IMR-90 (cell line): ENCODE measurements around the gene ACAD9. TPM values are rescaled to one million over a fixed set of nuclear protein-coding genes. Genes with fewer than 3 reads are reported as not detected.

Experiments
- ATAC-seq: fragments of 200-7000 bp; cut with Tn5 transposase; 2 replicates; pipeline ENCODE4 v1.9.1; 2020; ENCODE audit warnings: low read depth, mild to moderate bottlenecking, moderate library complexity
- BruUV-seq: library from RNA; stranded (reverse); fragments of 400-500 nt; replicated peaks from 2 replicates; lab custom pipeline; 2021; lab: Mats Ljungman, UMichigan
- CTCF ChIA-PET: fragments of 300-600 bp; formaldehyde crosslinking; extraction: SDS; loops from one replicate; lab custom pipeline; 2021; ENCODE audit warnings: antibody characterized with exemption; lab: Yijun Ruan, JAX
- POLR2A ChIA-PET: fragments of 300-600 bp; sonication (Branson Sonifier 250); formaldehyde crosslinking; loops from one replicate; lab custom pipeline; 2022; ENCODE audit warnings: antibody characterized with exemption; ENCODE audit not compliant: unreplicated experiment; lab: Charles Lee
- DNase-seq: peaks from one replicate; pipeline ENCODE4 v3.0.0; 2013
- H2AFZ ChIP-seq: replicated peaks from 2 replicates; pipeline ENCODE3; 2013; ENCODE audit warnings: low read length, mild to moderate bottlenecking; ENCODE audit not compliant: poor library complexity
- H2AK5ac ChIP-seq: 2 replicates; pipeline ENCODE4 v1.6.1; 2013; ENCODE audit warnings: low read depth, low read length, inconsistent platforms
- H2AK9ac ChIP-seq: replicated peaks from 2 replicates; pipeline ENCODE3; 2013; ENCODE audit warnings: mild to moderate bottlenecking, low read depth, low read length, moderate library complexity; ENCODE audit not compliant: poor library complexity
- H2BK120ac ChIP-seq: 2 replicates; pipeline ENCODE4 v1.6.1; 2013; ENCODE audit warnings: low read depth, low read length, inconsistent platforms
- H2BK15ac ChIP-seq: 3 replicates; pipeline ENCODE4 v1.6.1; 2013; ENCODE audit warnings: low read depth, low read length, inconsistent platforms
- H2BK20ac ChIP-seq: 2 replicates; pipeline ENCODE4 v1.6.1; 2013; ENCODE audit warnings: low read depth, mild to moderate bottlenecking, inconsistent platforms, low read length, moderate library complexity
- H2BK5ac ChIP-seq: 2 replicates; pipeline ENCODE4 v1.6.1; 2013; ENCODE audit warnings: mild to moderate bottlenecking, low read depth, low read length, inconsistent platforms; ENCODE audit not compliant: poor library complexity, severe bottlenecking
- H3K14ac ChIP-seq: replicated peaks from 2 replicates; pipeline ENCODE4 v1.6.1; 2013; ENCODE audit warnings: low read depth, low read length, inconsistent platforms
- H3K18ac ChIP-seq: 2 replicates; pipeline ENCODE4 v1.6.1; 2013; ENCODE audit warnings: low read depth, low read length, control low read depth
- H3K23ac ChIP-seq: 2 replicates; pipeline ENCODE4 v1.6.1; 2013; ENCODE audit warnings: low read depth, low read length, inconsistent platforms
- H3K27ac ChIP-seq: 2 replicates; pipeline ENCODE4 v1.5.1; 2013; ENCODE audit warnings: mild to moderate bottlenecking, control low read depth, low read length; ENCODE audit not compliant: insufficient read depth
- H3K27me3 ChIP-seq: 2 replicates; pipeline ENCODE4 v1.6.1; 2013; ENCODE audit warnings: low read length; ENCODE audit not compliant: control insufficient read depth, insufficient read depth
- H3K36me3 ChIP-seq: 2 replicates; pipeline ENCODE4 v1.6.1; 2013; ENCODE audit warnings: low read length, mixed read lengths; ENCODE audit not compliant: control insufficient read depth, insufficient read depth
- H3K4ac ChIP-seq: 2 replicates; pipeline ENCODE4 v1.6.1; 2013; ENCODE audit warnings: low read depth, low read length, inconsistent platforms
- H3K4me1 ChIP-seq: 2 replicates; pipeline ENCODE4 v1.6.1; 2013; ENCODE audit warnings: low read length, mixed read lengths; ENCODE audit not compliant: control insufficient read depth, insufficient read depth
- H3K4me2 ChIP-seq: 2 replicates; pipeline ENCODE4 v1.6.1; 2013; ENCODE audit warnings: low read depth, mild to moderate bottlenecking, control low read depth, low read length, moderate library complexity
- H3K4me3 ChIP-seq: 2 replicates; pipeline ENCODE4 v1.5.1; 2013; ENCODE audit warnings: low read depth, mild to moderate bottlenecking, control low read depth, low read length, moderate library complexity; ENCODE audit not compliant: insufficient read depth
- H3K56ac ChIP-seq: 2 replicates; pipeline ENCODE4 v1.6.1; 2013; ENCODE audit warnings: low read length, inconsistent platforms; ENCODE audit not compliant: insufficient read depth; ENCODE audit errors: extremely low read depth
- H3K79me1 ChIP-seq, 2 experiments: 2 replicates each; pipeline ENCODE4 v1.6.1; 2013; ENCODE audit warnings: low read length in 2 of 2, inconsistent platforms in 1 of 2, low read depth in 1 of 2
- H3K9ac ChIP-seq: 2 replicates; pipeline ENCODE4 v1.6.1; 2013; ENCODE audit warnings: low read depth, low read length, control low read depth
- H3K9me1 ChIP-seq: 2 replicates; pipeline ENCODE4 v1.6.1; 2013; ENCODE audit warnings: low read length, inconsistent platforms; ENCODE audit not compliant: insufficient read depth
- H3K9me3 ChIP-seq: 2 replicates; pipeline ENCODE4 v1.6.1; 2013; ENCODE audit warnings: low read length; ENCODE audit not compliant: control insufficient read depth, insufficient read depth
- H4K20me1 ChIP-seq: 2 replicates; pipeline ENCODE4 v1.6.1; 2013; ENCODE audit warnings: low read length, inconsistent platforms; ENCODE audit not compliant: insufficient read depth
- H4K5ac ChIP-seq: 2 replicates; pipeline ENCODE4 v1.6.1; 2013; ENCODE audit warnings: mild to moderate bottlenecking, low read depth, low read length, control low read depth
- H4K8ac ChIP-seq, 2 experiments: 2 replicates each; pipeline ENCODE4 v1.6.1; 2013; ENCODE audit warnings: low read depth in 2 of 2, low read length in 2 of 2, control low read depth in 1 of 2, inconsistent platforms in 1 of 2
- H4K91ac ChIP-seq: 2 replicates; pipeline ENCODE4 v1.6.1; 2013; ENCODE audit warnings: low read depth, low read length, inconsistent platforms; ENCODE audit not compliant: insufficient read depth
- BHLHE40 ChIP-seq: fragments of 150-350 bp; IDR thresholded peaks from 2 replicates; pipeline ENCODE4 v1.6.1; 2016; ENCODE audit warnings: mild to moderate bottlenecking, low read depth, low read length
- CEBPB ChIP-seq: IDR thresholded peaks from 2 replicates; pipeline ENCODE4 v1.6.1; 2012; ENCODE audit warnings: low read depth, low read length, improper control_type of control experiment
- WGBS, 2 experiments: methylation state at CpG; one replicate each; pipeline versions ENCODE4 v1.1.5 to v1.1.7; 2013; ENCODE audit warnings: missing lambda C conversion rate in 2 of 2; ENCODE audit not compliant: insufficient read length in 1 of 2; ENCODE audit errors: extremely low coverage in 2 of 2; 5-methylcytosine and 5-hydroxymethylcytosine counted together
- dilution Hi-C: fragments of 300-500 bp; cut with HindIII; formaldehyde crosslinking; loops from one replicate; pipeline ENCODE4 v1.14.3; 2018; ENCODE audit warnings: low sequenced_read_pairs; ENCODE audit not compliant: unreplicated experiment
- in situ Hi-C: fragments of 300-500 bp; cut with MboI; formaldehyde crosslinking; loops from 3 replicates; pipeline ENCODE4 v1.14.3; 2019; ENCODE audit warnings: low sequenced_read_pairs, inconsistent platforms, mixed read lengths
- intact Hi-C: fragments of 100-400 bp; cut with micrococcal nuclease; formaldehyde crosslinking; loops from 2 replicates; pipeline ENCODE4 v1.10.0; 2022
- polyA plus RNA-seq, 3 experiments: library from polyadenylated mRNA; depleted of rRNA; stranded (reverse); fragments of >200 nt; gene quantifications; 2 replicates each; pipeline ENCODE4 v1.2.3, GENCODE V29; 2012; ENCODE audit warnings: low replicate concordance in 1 of 3
- total RNA-seq: library from RNA; depleted of rRNA; stranded (reverse); fragments of >200 nt; gene quantifications from 2 replicates; pipeline ENCODE4 v1.2.3, GENCODE V29; 2012

ACAD9 gene
- total and polyA plus RNA-seq, 2 of the 4 experiments (the other 2 are of a cell fraction) = 31.2 to 41.3 TPM

DNA sequence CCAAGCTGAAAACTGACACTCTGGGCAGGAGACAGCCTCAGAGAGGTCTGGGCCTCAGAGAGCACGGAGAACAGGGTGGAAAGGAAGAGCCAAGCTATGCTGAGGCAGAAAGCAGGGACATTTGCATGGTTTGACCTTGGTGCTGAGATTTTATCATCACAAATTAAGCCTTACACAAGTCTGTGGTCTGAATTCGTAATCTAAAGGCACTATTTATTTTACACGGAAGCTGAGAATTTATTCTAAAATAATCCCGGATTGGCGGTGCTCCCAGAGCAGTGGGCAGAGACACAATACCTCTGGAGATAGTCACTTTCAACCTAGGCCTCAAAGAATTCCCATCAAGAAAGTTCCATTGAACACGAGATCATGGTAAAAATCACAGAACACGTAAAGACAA, 67.0 kb downstream of the ACAD9 start:
- H3K56ac ChIP-seq = no peak overlapping the region
- in situ Hi-C loops (no loop called here), dilution Hi-C loops (no loop called here), intact Hi-C loops (no loop called here)
- no peak overlapping the region for H2BK20ac ChIP-seq
- H4K91ac ChIP-seq = no peak overlapping the region
- no peak overlapping the region for H3K4me3 ChIP-seq
- H3K4ac ChIP-seq = no peak overlapping the region
- ATAC-seq (peak; percentile 77), DNase-seq (peak; percentile 68)
- H4K8ac ChIP-seq = no peak overlapping the region
- no peak overlapping the region for H3K14ac ChIP-seq
- no peak overlapping the region for H2BK15ac ChIP-seq
- peak; percentile 53; the same call in 1 of the 2 replicates for TF ChIP-seq CEBPB
- TF ChIP-seq BHLHE40 = no peak
- no peak overlapping the region for H2AFZ ChIP-seq
- H3K27me3 ChIP-seq = peaks cover 33% of the 10 kb centered on the region
- H3K9ac ChIP-seq = no peak overlapping the region
- no peaks in the 10 kb centered on the region for H3K79me1 ChIP-seq
- H3K23ac ChIP-seq = no peak overlapping the region
- no peak overlapping the region for H2AK5ac ChIP-seq
- H3K4me2 ChIP-seq = no peak overlapping the region
- POLR2A ChIA-PET = no interaction called here
- CTCF ChIA-PET = interaction anchor here (0.6 to 1.6 kb wide), 2 partner anchors 18 to 22 kb away, joined by 3 to 5 read pairs; no protein-coding TSS in a partner anchor
- H3K9me1 ChIP-seq = no peaks in the 10 kb centered on the region
- no peaks in the 10 kb centered on the region for H4K20me1 ChIP-seq
- BruUV-seq = no TSS peak
- no peak overlapping the region for H2BK5ac ChIP-seq
- WGBS, 2 experiments = no CpG with 5 or more reads among the region's 7 CpGs
- no peak overlapping the region for H2AK9ac ChIP-seq
- no peak overlapping the region for H3K27ac ChIP-seq
- H3K4me1 ChIP-seq = peaks cover 1% of the 10 kb centered on the region; the same call in 1 of the 2 replicates
- H2BK120ac ChIP-seq = no peak overlapping the region
- no peak overlapping the region for H3K18ac ChIP-seq
- no peaks in the 10 kb centered on the region for H3K36me3 ChIP-seq
- H3K9me3 ChIP-seq = no peaks in the 10 kb centered on the region
- no peak overlapping the region for H4K5ac ChIP-seq
